Breast epithelium (tissue), 3 donors: ENCODE results near the gene FBXL7.

ENCODE experiments used
- POLR2A ChIP-seq: fragments of 450-650 bp; IDR thresholded peaks from one replicate; pipeline ENCODE4 v1.6.1; 2016; ENCODE audit warnings: antibody characterized with exemption, mild to moderate bottlenecking, moderate library complexity
- TF ChIP-seq, protein P1 (sequence below), 3 donors: fragments of 450-650 bp; IDR thresholded peaks; one replicate each; pipeline ENCODE4 v1.5.1; 2016 to 2017; ENCODE audit warnings: antibody characterized with exemption in 3 of 3, mild to moderate bottlenecking in 3 of 3, moderate library complexity in 3 of 3

GRCh38 chr5:15937708-15938107 lies 437.7 kb downstream of the FBXL7 start:
- TF ChIP-seq, protein P1, sequence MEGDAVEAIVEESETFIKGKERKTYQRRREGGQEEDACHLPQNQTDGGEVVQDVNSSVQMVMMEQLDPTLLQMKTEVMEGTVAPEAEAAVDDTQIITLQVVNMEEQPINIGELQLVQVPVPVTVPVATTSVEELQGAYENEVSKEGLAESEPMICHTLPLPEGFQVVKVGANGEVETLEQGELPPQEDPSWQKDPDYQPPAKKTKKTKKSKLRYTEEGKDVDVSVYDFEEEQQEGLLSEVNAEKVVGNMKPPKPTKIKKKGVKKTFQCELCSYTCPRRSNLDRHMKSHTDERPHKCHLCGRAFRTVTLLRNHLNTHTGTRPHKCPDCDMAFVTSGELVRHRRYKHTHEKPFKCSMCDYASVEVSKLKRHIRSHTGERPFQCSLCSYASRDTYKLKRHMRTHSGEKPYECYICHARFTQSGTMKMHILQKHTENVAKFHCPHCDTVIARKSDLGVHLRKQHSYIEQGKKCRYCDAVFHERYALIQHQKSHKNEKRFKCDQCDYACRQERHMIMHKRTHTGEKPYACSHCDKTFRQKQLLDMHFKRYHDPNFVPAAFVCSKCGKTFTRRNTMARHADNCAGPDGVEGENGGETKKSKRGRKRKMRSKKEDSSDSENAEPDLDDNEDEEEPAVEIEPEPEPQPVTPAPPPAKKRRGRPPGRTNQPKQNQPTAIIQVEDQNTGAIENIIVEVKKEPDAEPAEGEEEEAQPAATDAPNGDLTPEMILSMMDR (IDR thresholded peaks at IDR 0.05): no peak
- no peak for TF ChIP-seq POLR2A
